ENCODE data around the gene ARHGAP22. TPM values are rescaled to one million over a fixed set of nuclear protein-coding genes. Genes with fewer than 3 reads are reported as not detected.

The ARHGAP22 gene
- total RNA-seq, 4 donors from 2014 or later: 2.2 to 9.1 (median 4.8) TPM

- 88% methylated on average over 4 of the region's 4 CpGs for WGBS
- no peak for DNase-seq (ENCODE audit: extremely low spot score)
- intact Hi-C loops (cut with DNase I): no loop called here
- no peak for TF ChIP-seq POLR2A (IDR thresholded peaks at IDR 0.05; ENCODE audit: low read depth)
- TF ChIP-seq CTCF (IDR thresholded peaks at IDR 0.05): no peak
- TF ChIP-seq POLR2AphosphoS5 (IDR thresholded peaks at IDR 0.05): no peak
- TF ChIP-seq EP300 (IDR thresholded peaks at IDR 0.05): no peak
- Histone ChIP-seq H3K27me3 (no peaks in the 10 kb centered on the region), H3K36me3 (no peaks in the 10 kb centered on the region), H3K9me3 (peaks cover 0 to 13% (median 7%) of the 10 kb centered on the region in 4 donors), H3K27ac (replicated peaks in 1 of 4) (no peak overlapping the region), H3K4me3 (no peak overlapping the region), H3K4me1 (peaks cover 0 to 5% (median 1%) of the 10 kb centered on the region in 4 donors)
These were observed 33.3 kb upstream of the ARHGAP22 start for GRCh38 chr10:48638158-48638557.

GRCh38 chr10:48636901-48637300 is 32.0 kb upstream of the ARHGAP22 start:
- intact Hi-C loops (cut with DNase I): no loop called here
- 94% methylated on average over 3 of the region's 3 CpGs for WGBS
- H3K9me3 ChIP-seq: peaks cover 0 to 13% (median 7%) of the 10 kb centered on the region in 4 donors
- H3K4me3 ChIP-seq: no peak overlapping the region
- TF ChIP-seq CTCF (IDR thresholded peaks at IDR 0.05) (no peak), POLR2A (IDR thresholded peaks at IDR 0.05; ENCODE audit: low read depth) (no peak), POLR2AphosphoS5 (IDR thresholded peaks at IDR 0.05) (no peak), EP300 (IDR thresholded peaks at IDR 0.05) (no peak)
- no peaks in the 10 kb centered on the region for H3K36me3 ChIP-seq
- no peaks in the 10 kb centered on the region for H3K27me3 ChIP-seq
- no peak overlapping the region for H3K27ac ChIP-seq (replicated peaks in 1 of 4)
- DNase-seq (ENCODE audit: extremely low spot score): no peak
- peaks cover 0 to 5% (median 1%) of the 10 kb centered on the region in 4 donors for H3K4me1 ChIP-seq

- TF ChIP-seq POLR2AphosphoS5 (IDR thresholded peaks at IDR 0.05): no peak
- TF ChIP-seq EP300 (IDR thresholded peaks at IDR 0.05): no peak
- TF ChIP-seq CTCF (IDR thresholded peaks at IDR 0.05): no peak
- no peak for TF ChIP-seq POLR2A (IDR thresholded peaks at IDR 0.05; ENCODE audit: low read depth)
- Histone ChIP-seq H3K36me3 (no peaks in the 10 kb centered on the region), H3K9me3 (peaks cover 0 to 12% (median 4%) of the 10 kb centered on the region in 4 donors), H3K27me3 (no peaks in the 10 kb centered on the region), H3K4me1 (peaks cover 0 to 5% (median 1%) of the 10 kb centered on the region in 4 donors), H3K4me3 (no peak overlapping the region), H3K27ac (replicated peaks in 1 of 4) (no peak overlapping the region)
- intact Hi-C loops (cut with DNase I): no loop called here
- 69% methylated on average over 3 of the region's 3 CpGs for WGBS
- DNase-seq (ENCODE audit: extremely low spot score): no peak
These were observed 31.4 kb upstream of the ARHGAP22 start for GRCh38 chr10:48636231-48636630.

- Histone ChIP-seq H3K4me3 (no peak overlapping the region), H3K9me3 (peaks cover 0 to 3% (median 0%) of the 10 kb centered on the region in 4 donors), H3K27me3 (no peaks in the 10 kb centered on the region), H3K27ac (replicated peaks in 1 of 4) (no peak overlapping the region), H3K36me3 (no peaks in the 10 kb centered on the region), H3K4me1 (peaks cover 0 to 5% (median 1%) of the 10 kb centered on the region in 4 donors)
- no peak for DNase-seq (ENCODE audit: extremely low spot score)
- 84% methylated on average over 8 of the region's 8 CpGs for WGBS
- intact Hi-C loops (cut with DNase I): no loop called here
- TF ChIP-seq POLR2A (IDR thresholded peaks at IDR 0.05; ENCODE audit: low read depth): no peak
- TF ChIP-seq CTCF (IDR thresholded peaks at IDR 0.05): no peak
- no peak for TF ChIP-seq POLR2AphosphoS5 (IDR thresholded peaks at IDR 0.05)
- TF ChIP-seq EP300 (IDR thresholded peaks at IDR 0.05): no peak
These were observed 30.2 kb upstream of the ARHGAP22 start for GRCh38 chr10:48634984-48635557.
